H1 (cell line): Measurements from ENCODE around the gene FYB2. TPM values are rescaled to one million over a fixed set of nuclear protein-coding genes. Genes with fewer than 3 reads are reported as not detected.

Experiments
- CTCF ChIA-PET: fragments of 300-600 bp; sonication (Branson Sonifier 250); formaldehyde crosslinking; loops from one replicate; lab custom pipeline; 2021; ENCODE audit not compliant: partially characterized antibody; lab: Charles Lee
- POLR2A ChIA-PET: fragments of 300-600 bp; sonication (Branson Sonifier 250); formaldehyde crosslinking; loops from one replicate; lab custom pipeline; 2021; ENCODE audit warnings: inconsistent platforms; ENCODE audit not compliant: partially characterized antibody; lab: Charles Lee
- DNase-seq, 2 experiments: peaks; one replicate each; pipeline versions ENCODE4 v3.0.0 to v3.0.0-alpha.2; 2010 to 2022; ENCODE audit warnings: low spot score in 2 of 2, low read depth in 1 of 2, mixed read lengths in 1 of 2
- FAIRE-seq: peaks from 2 replicates; lab custom pipeline; 2011; peaks lifted over from hg19 to GRCh38; lab: Jason Lieb, UNC
- H2AFZ ChIP-seq: 2 replicates; pipeline ENCODE4 v1.8.1; 2012; ENCODE audit warnings: low read length, inconsistent platforms
- H2AK5ac ChIP-seq: 2 replicates; pipeline ENCODE4 v1.6.1; 2013; ENCODE audit warnings: low read depth, low read length
- H2BK120ac ChIP-seq: replicated peaks from 2 replicates; pipeline ENCODE3; 2013; ENCODE audit warnings: low read depth, low read length, inconsistent platforms
- H2BK12ac ChIP-seq: 2 replicates; pipeline ENCODE4 v1.6.1; 2013; ENCODE audit warnings: low read depth, low read length
- H2BK15ac ChIP-seq: 2 replicates; pipeline ENCODE4 v1.6.1; 2013; ENCODE audit warnings: low read length
- H2BK20ac ChIP-seq: 2 replicates; pipeline ENCODE4 v1.6.1; 2013; ENCODE audit warnings: low read length
- H2BK5ac ChIP-seq: 2 replicates; pipeline ENCODE4 v1.6.1; 2013; ENCODE audit warnings: low read depth, low read length
- H3K14ac ChIP-seq: 2 replicates; pipeline ENCODE4 v1.6.1; 2013; ENCODE audit warnings: inconsistent platforms; ENCODE audit not compliant: insufficient read length
- H3K18ac ChIP-seq: 2 replicates; pipeline ENCODE4 v1.6.1; 2013; ENCODE audit warnings: low read length; ENCODE audit errors: extremely low read depth
- H3K23ac ChIP-seq: 2 replicates; pipeline ENCODE4 v1.6.1; 2013; ENCODE audit warnings: inconsistent platforms; ENCODE audit not compliant: insufficient read length
- H3K23me2 ChIP-seq: 2 replicates; pipeline ENCODE4 v1.6.1; 2013; ENCODE audit warnings: low read depth, low read length
- H3K27ac ChIP-seq: 2 replicates; pipeline ENCODE4 v1.6.1; 2011; ENCODE audit warnings: low read depth, low read length, inconsistent platforms
- H3K27me3 ChIP-seq, 4 experiments: replicated peaks in 1 of 4; 1 replicate in 1 of 4; 2 replicates in 3 of 4; pipeline versions ENCODE4 v1.6.1 to v1.8.1; 2011 to 2013; ENCODE audit warnings: low read length in 3 of 4, mild to moderate bottlenecking in 3 of 4, inconsistent platforms in 2 of 4, mixed read lengths in 2 of 4, moderate library complexity in 1 of 4; ENCODE audit not compliant: control insufficient read depth in 3 of 4, insufficient read depth in 3 of 4; ENCODE audit errors: extremely low read depth in 1 of 4
- H3K36me3 ChIP-seq, 4 experiments: 2 replicates each; pipeline versions ENCODE4 v1.6.1 to v1.8.1; 2011 to 2013; ENCODE audit warnings: mild to moderate bottlenecking in 4 of 4, low read length in 3 of 4, moderate library complexity in 2 of 4, control low read depth in 1 of 4, inconsistent platforms in 1 of 4; ENCODE audit not compliant: insufficient read depth in 4 of 4, control insufficient read depth in 2 of 4
- H3K4ac ChIP-seq: replicated peaks from 2 replicates; pipeline ENCODE3; 2013; ENCODE audit warnings: low read length, low read depth, mixed read lengths, inconsistent platforms; ENCODE audit not compliant: insufficient read length
- H3K4me1 ChIP-seq, 4 experiments: replicated peaks in 1 of 4; 1 replicate in 1 of 4; 2 replicates in 3 of 4; pipeline versions ENCODE4 v1.6.1 to v1.8.1; 2011 to 2013; ENCODE audit warnings: low read length in 3 of 4, inconsistent platforms in 2 of 4, mixed read lengths in 1 of 4; ENCODE audit not compliant: insufficient read depth in 4 of 4, control insufficient read depth in 3 of 4
- H3K4me2 ChIP-seq, 2 experiments: 2 replicates each; pipeline versions ENCODE4 v1.6.1 to v1.8.1; 2011 to 2013; ENCODE audit warnings: low read depth in 2 of 2, low read length in 2 of 2, control low read depth in 1 of 2, inconsistent platforms in 1 of 2, mild to moderate bottlenecking in 1 of 2; ENCODE audit not compliant: insufficient read depth in 1 of 2
- H3K4me3 ChIP-seq, 4 experiments: fragments of 200-600, 300-600 bp in 1 of 4; sonication (generic), shearing (Covaris generic), sonication (Bioruptor Twin) in 1 of 4; 2 replicates each; pipeline versions ENCODE4 v1.5.1 to v1.8.1; 2011 to 2016; ENCODE audit warnings: low read length in 4 of 4, low read depth in 3 of 4, control low read depth in 2 of 4, inconsistent platforms in 2 of 4, mild to moderate bottlenecking in 2 of 4, mixed read lengths in 1 of 4, moderate library complexity in 1 of 4; ENCODE audit not compliant: insufficient read depth in 2 of 4; ENCODE audit errors: extremely low read depth in 1 of 4
- H3K56ac ChIP-seq: replicated peaks from 2 replicates; pipeline ENCODE3; 2013; ENCODE audit warnings: low read depth, mild to moderate bottlenecking, mixed read lengths, low read length, inconsistent platforms; ENCODE audit not compliant: insufficient read length
- H3K79me1 ChIP-seq: 2 replicates; pipeline ENCODE4 v1.6.1; 2013; ENCODE audit warnings: low read depth, low read length, control low read depth
- H3K79me2 ChIP-seq, 2 experiments: 2 replicates each; pipeline versions ENCODE4 v1.6.1 to v1.8.1; 2012 to 2013; ENCODE audit warnings: low read length in 2 of 2, mild to moderate bottlenecking in 2 of 2, inconsistent platforms in 1 of 2; ENCODE audit not compliant: insufficient read depth in 2 of 2, control insufficient read depth in 1 of 2
- H3K9ac ChIP-seq, 4 experiments: replicated peaks in 1 of 4; 1 replicate in 1 of 4; 2 replicates in 3 of 4; pipeline versions ENCODE4 v1.6.1 to v1.8.1; 2011 to 2013; ENCODE audit warnings: low read depth in 3 of 4, low read length in 3 of 4, control low read depth in 2 of 4, mild to moderate bottlenecking in 2 of 4, moderate library complexity in 2 of 4, inconsistent platforms in 1 of 4; ENCODE audit errors: extremely low read depth in 1 of 4
- H3K9me3 ChIP-seq, 2 experiments: 2 replicates each; pipeline versions ENCODE4 v1.6.1 to v1.8.1; 2012 to 2013; ENCODE audit warnings: mild to moderate bottlenecking in 2 of 2, moderate library complexity in 2 of 2, control low read depth in 1 of 2, inconsistent platforms in 1 of 2, low read depth in 1 of 2, low read length in 1 of 2, mixed read lengths in 1 of 2; ENCODE audit not compliant: insufficient read depth in 2 of 2
- H4K20me1 ChIP-seq, 2 experiments: replicated peaks in 1 of 2; 2 replicates each; pipeline versions ENCODE3 to v1.8.1; 2011 to 2013; ENCODE audit warnings: inconsistent platforms in 2 of 2, low read length in 2 of 2, mild to moderate bottlenecking in 1 of 2; ENCODE audit not compliant: insufficient read depth in 2 of 2, control insufficient read depth in 1 of 2
- H4K5ac ChIP-seq: 2 replicates; pipeline ENCODE4 v1.6.1; 2013; ENCODE audit warnings: low read length, low read depth, mixed read lengths, inconsistent platforms; ENCODE audit not compliant: insufficient read length
- H4K8ac ChIP-seq: 2 replicates; pipeline ENCODE4 v1.8.0; 2013; ENCODE audit warnings: mild to moderate bottlenecking, moderate library complexity, low read length, inconsistent platforms; ENCODE audit not compliant: insufficient read depth; ENCODE audit errors: extremely low read depth
- H4K91ac ChIP-seq: replicated peaks from 2 replicates; pipeline ENCODE3; 2013; ENCODE audit warnings: low read length, mixed read lengths, inconsistent platforms; ENCODE audit not compliant: insufficient read length
- KDM4A ChIP-seq: IDR thresholded peaks from one replicate; pipeline ENCODE4 v1.7.1; 2012; ENCODE audit warnings: low read depth, mild to moderate bottlenecking, moderate library complexity, low read length, inconsistent platforms; ENCODE audit not compliant: severe bottlenecking
- NRF1 ChIP-seq: IDR thresholded peaks from 2 replicates; pipeline ENCODE4 v1.6.1; 2011; ENCODE audit warnings: mild to moderate bottlenecking, low read depth, low read length, improper control_type of control experiment
- RBBP5 ChIP-seq: IDR thresholded peaks from 2 replicates; pipeline ENCODE4 v1.7.1; 2012; ENCODE audit warnings: low read depth, mild to moderate bottlenecking, inconsistent platforms, low read length, moderate library complexity, borderline replicate concordance
- WGBS, 2 experiments: shearing (Covaris generic) in 1 of 2; methylation state at CpG; one replicate each; pipeline versions ENCODE4 v1.1.6 to v1.1.7; 2013 to 2015; ENCODE audit warnings: low lambda C conversion rate in 2 of 2, mixed read lengths in 2 of 2, inconsistent platforms in 1 of 2, low coverage in 1 of 2, missing lambda C conversion rate in 1 of 2; ENCODE audit not compliant: insufficient replicate concordance in 2 of 2, insufficient coverage in 1 of 2, insufficient read length in 1 of 2; ENCODE audit errors: extremely low coverage in 1 of 2, missing lambda C conversion rate in 1 of 2; 5-methylcytosine and 5-hydroxymethylcytosine counted together
- polyA plus RNA-seq, 7 experiments: library from polyadenylated mRNA; depleted of rRNA in 3 of 7; stranded (reverse) in 5 of 7; unstranded in 2 of 7; fragments of >200 nt in 5 of 7; fragments of 200-250 nt in 2 of 7; gene quantifications; 1 replicate in 5 of 7; 2 replicates in 1 of 7; 4 replicates in 1 of 7; pipeline versions ENCODE4 v1.2.1 to v1.2.3, GENCODE V29; 2011 to 2013; ENCODE audit warnings: missing spikeins in 2 of 7, mixed read lengths in 2 of 7
- total RNA-seq: library from RNA; stranded (reverse); fragmentation: NEBNext Ultra II Directional; extraction: Animal tissue kit (Norgen Biotek cat#: 25700); gene quantifications from 2 replicates; pipeline ENCODE4 v1.2.1, GENCODE V29; 2021

The FYB2 gene
- total and polyA plus RNA-seq, 2 of the 8 experiments (the other 6 are each of a cell fraction or from before 2014, with no cell fraction given) = 0.11 to 0.17 TPM

- DNase-seq = peak in 1 of 2 experiments; percentile 24
- CTCF ChIA-PET = interaction anchor here (0.7 to 1.6 kb wide), 4 partner anchors 8 to 223 kb away, joined by 3 to 6 read pairs (median 4); no protein-coding TSS in a partner anchor
- Histone ChIP-seq H4K8ac (no peak overlapping the region), H3K79me2 (no peaks in the 10 kb centered on the region), H4K91ac (no peak overlapping the region), H2BK15ac (no peak overlapping the region), H3K79me1 (no peaks in the 10 kb centered on the region), H4K5ac (no peak overlapping the region), H3K23ac (no peak overlapping the region), H3K27ac (no peak overlapping the region), H3K14ac (no peak overlapping the region), H3K27me3 (no peaks in the 10 kb centered on the region), H3K9me3 (no peaks in the 10 kb centered on the region), H3K36me3 (no peaks in the 10 kb centered on the region), H4K20me1 (no peaks in the 10 kb centered on the region), H2BK12ac (no peak overlapping the region), H2BK120ac (no peak overlapping the region), H2BK20ac (no peak overlapping the region), H3K56ac (no peak overlapping the region), H3K4me3 (no peak overlapping the region), H3K4me2 (no peak overlapping the region), H2AFZ (no peak overlapping the region), H3K4ac (no peak overlapping the region), H3K9ac (no peak overlapping the region), H3K23me2 (no peaks in the 10 kb centered on the region), H3K18ac (no peak overlapping the region), H2BK5ac (no peak overlapping the region), H3K4me1 (no peaks in the 10 kb centered on the region), H2AK5ac (no peak overlapping the region)
- POLR2A ChIA-PET = interaction anchor here (0.9 kb wide), 1 partner anchor 125 kb away, joined by 3 read pairs; no protein-coding TSS in a partner anchor
- TF ChIP-seq NRF1 (no peak), KDM4A (no peak), RBBP5 (no peak)
- 92% methylated on average over 3 of the region's 3 CpGs; no CpG with 5 or more reads in 1 of the 2 experiments for WGBS, 2 experiments
- FAIRE-seq = no peak
Observed at GRCh38 chr1:56838759-56839158, 19.6 kb upstream of the FYB2 start.
